ENCODE measurements around the gene SPNS2.
A peak's percentile ranks its signal among the peaks of the same experiment; 100 is the strongest.

SPNS2 gene

DNA sequence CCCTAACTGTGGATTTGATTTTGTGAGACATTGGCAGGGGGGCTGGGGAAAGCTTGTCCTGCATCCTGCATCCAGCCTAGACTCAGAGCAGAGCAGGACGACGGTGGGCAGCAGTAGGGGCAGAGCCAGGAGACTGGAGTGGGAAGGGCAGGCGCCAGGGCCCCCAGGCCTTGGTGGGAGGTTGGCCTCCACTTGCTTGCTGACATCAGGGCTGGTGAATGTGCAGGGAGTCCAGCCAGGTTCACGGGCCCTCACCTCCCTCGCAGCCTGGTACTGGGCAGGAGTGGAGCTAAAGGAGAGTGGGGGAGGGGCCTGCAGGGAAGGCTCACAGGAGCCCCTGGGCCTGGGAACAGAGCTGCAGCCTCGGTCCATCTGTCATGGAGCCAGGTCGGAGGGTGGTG is 83.4 kb downstream of the SPNS2 start:
- H3K36me3 Mint-ChIP-seq (ENCODE audit: low read depth): peaks cover 5% of the 10 kb centered on the region

GRCh38 chr17:4582691-4583090 is 84.0 kb downstream of the SPNS2 start:
- Mint-ChIP-seq H3K9me3 (no peaks in the 10 kb centered on the region), H3K4me3 (peak overlapping the region; percentile 86 to 92 (median 91)), H3K27me3 (ENCODE audit: low read depth) (peaks cover 17% of the 10 kb centered on the region), H3K27ac (peak overlapping the region; percentile 83 to 95 (median 95)), H3K4me1 (peaks cover 64% of the 10 kb centered on the region), H3K36me3 (ENCODE audit: low read depth) (peaks cover 5% of the 10 kb centered on the region)
- TF ChIP-seq CTCF (IDR thresholded peaks at IDR 0.05; ENCODE audit: unreplicated experiment in 3 of 3): no peak

More for the DNA sequence above, 83.4 kb downstream of the SPNS2 start:
- Mint-ChIP-seq H3K4me1 (peaks cover 66% of the 10 kb centered on the region), H3K4me3 (peak overlapping the region in 2 of 3 experiments; percentile 86 to 92), H3K27ac (peak overlapping the region; percentile 83 to 95 (median 95)), H3K9me3 (no peaks in the 10 kb centered on the region), H3K27me3 (ENCODE audit: low read depth) (peaks cover 17% of the 10 kb centered on the region)
- TF ChIP-seq CTCF (IDR thresholded peaks at IDR 0.05; ENCODE audit: unreplicated experiment in 3 of 3): no peak

DNA sequence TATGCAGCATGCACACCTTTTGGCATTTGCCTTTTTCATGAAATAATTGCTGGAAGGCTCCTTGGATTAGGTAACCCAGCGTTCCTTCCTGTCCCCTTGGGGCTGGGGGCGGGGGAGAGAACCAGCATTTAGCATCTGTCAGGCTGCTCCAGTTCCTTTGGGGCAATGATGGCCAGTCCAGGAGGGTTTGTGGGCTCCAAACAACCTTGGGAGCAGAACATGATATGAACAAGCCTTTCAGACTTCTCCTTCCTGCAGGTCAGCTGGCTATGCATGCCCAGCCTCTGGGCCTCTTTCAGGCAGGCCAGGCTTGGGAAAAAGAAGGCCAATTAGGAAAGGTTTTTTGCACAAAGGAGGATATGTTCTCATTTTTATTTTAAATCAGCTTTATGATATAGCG is 84.5 kb downstream of the SPNS2 start:
- Mint-ChIP-seq H3K36me3 (ENCODE audit: low read depth) (peaks cover 5% of the 10 kb centered on the region), H3K4me3 (peak overlapping the region; percentile 86 to 92 (median 91)), H3K9me3 (no peaks in the 10 kb centered on the region), H3K27me3 (ENCODE audit: low read depth) (peaks cover 17% of the 10 kb centered on the region), H3K4me1 (peaks cover 65% of the 10 kb centered on the region), H3K27ac (peak overlapping the region; percentile 83 to 95 (median 95))
- no peak for TF ChIP-seq CTCF (IDR thresholded peaks at IDR 0.05; ENCODE audit: unreplicated experiment in 3 of 3)

DNA sequence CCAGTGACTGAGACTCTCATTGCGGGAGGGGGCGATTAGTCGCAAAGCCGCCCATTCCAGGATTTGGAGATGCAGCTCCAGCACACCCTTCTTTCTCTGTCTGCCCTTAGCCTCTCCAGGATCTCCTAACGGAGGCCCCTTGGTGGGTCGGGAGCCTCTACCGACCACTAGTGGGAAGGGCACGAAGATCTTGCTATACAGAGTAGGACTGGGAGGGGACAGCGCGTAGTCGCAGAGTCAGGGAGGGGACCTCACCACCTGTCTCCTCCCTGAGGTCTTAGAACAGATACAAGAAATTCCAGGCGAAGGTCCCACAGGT is 85.1 kb downstream of the SPNS2 start:
- H3K4me1 Mint-ChIP-seq: peaks cover 70% of the 10 kb centered on the region
- peak overlapping the region; percentile 83 to 95 (median 95) for H3K27ac Mint-ChIP-seq
- peaks cover 17% of the 10 kb centered on the region for H3K27me3 Mint-ChIP-seq (ENCODE audit: low read depth)
- H3K36me3 Mint-ChIP-seq (ENCODE audit: low read depth): peaks cover 5% of the 10 kb centered on the region
- H3K4me3 Mint-ChIP-seq: peak overlapping the region; percentile 86 to 92 (median 91)
- peak; percentile 66 to 70 (median 66) for TF ChIP-seq CTCF (IDR thresholded peaks at IDR 0.05; ENCODE audit: unreplicated experiment in 3 of 3)
- H3K9me3 Mint-ChIP-seq: no peaks in the 10 kb centered on the region

GRCh38 chr17:4584101-4584916 is 85.6 kb downstream of the SPNS2 start, which contains the start of gene SMTNL2:
Gene SMTNL2, plus strand, starts transcription at chr17:4584529. Its CDS starts 77 bp downstream, at chr17:4584606.
- Mint-ChIP-seq H3K27ac (peak within 1 kb of the TSS; percentile 83 to 100 (median 97)), H3K27me3 (ENCODE audit: low read depth) (peaks cover 17% of the 10 kb centered on the region), H3K36me3 (ENCODE audit: low read depth) (peaks cover 5% of the 10 kb centered on the region), H3K4me1 (peaks cover 74% of the 10 kb centered on the region), H3K4me3 (peak within 1 kb of the TSS; percentile 92 to 96 (median 94)), H3K9me3 (no peaks in the 10 kb centered on the region)
- peak in 2 of 3 experiments; percentile 3 to 4 for TF ChIP-seq CTCF (IDR thresholded peaks at IDR 0.05; ENCODE audit: unreplicated experiment in 3 of 3)
